ENCODE results near the gene SFTA2.

DNA sequence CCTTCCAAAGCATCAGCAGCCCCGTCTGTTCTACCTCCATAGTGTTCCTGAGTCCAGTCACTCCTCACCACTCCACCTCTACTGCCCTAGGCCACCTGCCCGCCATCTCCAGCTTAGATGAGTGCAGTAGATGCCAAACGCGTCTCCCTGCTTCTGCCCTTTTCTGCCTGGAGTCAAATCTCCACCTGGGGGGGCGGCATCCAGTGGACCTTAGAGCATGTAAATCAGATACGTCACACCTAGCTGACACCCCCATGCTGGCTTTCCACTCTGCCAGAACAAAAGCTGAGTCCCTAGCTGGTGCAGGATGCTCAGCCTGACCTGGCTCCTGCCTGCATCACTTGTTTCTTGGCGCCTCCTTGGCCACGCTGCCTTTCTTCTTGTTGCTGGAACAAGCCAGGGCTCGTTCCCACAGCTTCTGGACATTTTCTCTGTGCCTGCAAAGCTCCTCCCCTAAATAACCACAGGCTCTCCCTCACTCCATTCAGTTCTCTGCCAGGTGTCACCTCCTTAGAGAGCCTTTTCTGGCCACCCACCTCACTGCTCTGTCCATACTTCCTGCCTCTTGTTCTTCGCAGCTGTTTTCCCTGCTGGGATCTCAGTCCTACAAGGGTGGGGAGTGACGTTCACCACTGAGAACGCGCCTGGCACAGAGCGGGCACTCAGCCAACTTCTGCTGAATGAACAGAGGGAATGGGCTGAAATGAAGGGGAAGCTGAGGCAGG lies 41.9 kb downstream of the SFTA2 start:
- TF ChIP-seq, protein P1, sequence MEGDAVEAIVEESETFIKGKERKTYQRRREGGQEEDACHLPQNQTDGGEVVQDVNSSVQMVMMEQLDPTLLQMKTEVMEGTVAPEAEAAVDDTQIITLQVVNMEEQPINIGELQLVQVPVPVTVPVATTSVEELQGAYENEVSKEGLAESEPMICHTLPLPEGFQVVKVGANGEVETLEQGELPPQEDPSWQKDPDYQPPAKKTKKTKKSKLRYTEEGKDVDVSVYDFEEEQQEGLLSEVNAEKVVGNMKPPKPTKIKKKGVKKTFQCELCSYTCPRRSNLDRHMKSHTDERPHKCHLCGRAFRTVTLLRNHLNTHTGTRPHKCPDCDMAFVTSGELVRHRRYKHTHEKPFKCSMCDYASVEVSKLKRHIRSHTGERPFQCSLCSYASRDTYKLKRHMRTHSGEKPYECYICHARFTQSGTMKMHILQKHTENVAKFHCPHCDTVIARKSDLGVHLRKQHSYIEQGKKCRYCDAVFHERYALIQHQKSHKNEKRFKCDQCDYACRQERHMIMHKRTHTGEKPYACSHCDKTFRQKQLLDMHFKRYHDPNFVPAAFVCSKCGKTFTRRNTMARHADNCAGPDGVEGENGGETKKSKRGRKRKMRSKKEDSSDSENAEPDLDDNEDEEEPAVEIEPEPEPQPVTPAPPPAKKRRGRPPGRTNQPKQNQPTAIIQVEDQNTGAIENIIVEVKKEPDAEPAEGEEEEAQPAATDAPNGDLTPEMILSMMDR (IDR thresholded peaks at IDR 0.05): no peak
- no peak for TF ChIP-seq EZH2 (IDR thresholded peaks at IDR 0.05; ENCODE audit: borderline replicate concordance, insufficient read depth, low read depth, low read length, poor library complexity, severe bottlenecking)

All from B cell (primary cell).